Upper lobe of right lung (tissue), 1 donor: Measurements from ENCODE around the gene SLC22A4. TPM values are rescaled to one million over a fixed set of nuclear protein-coding genes. Genes with fewer than 3 reads are reported as not detected.

ENCODE experiments used
- ATAC-seq: fragments of 200-7000 bp; cut with Tn5 transposase; one replicate; pipeline ENCODE4 v1.9.1; 2020; ENCODE audit warnings: mild to moderate bottlenecking, moderate library complexity
- DNase-seq: peaks from one replicate; pipeline ENCODE4 v3.0.0-alpha.2; 2020
- H3K27ac ChIP-seq: fragments of 200-600 bp; one replicate; pipeline ENCODE4 v1.8.0; 2022
- H3K27me3 ChIP-seq: fragments of 200-600 bp; one replicate; pipeline ENCODE4 v1.8.0; 2022; ENCODE audit warnings: mild to moderate bottlenecking
- H3K36me3 ChIP-seq: fragments of 200-600 bp; one replicate; pipeline ENCODE4 v1.8.0; 2022
- H3K4me1 ChIP-seq: fragments of 200-600 bp; one replicate; pipeline ENCODE4 v1.8.0; 2022
- H3K4me3 ChIP-seq: fragments of 200-600 bp; one replicate; pipeline ENCODE4 v1.8.0; 2022; ENCODE audit warnings: mild to moderate bottlenecking
- H3K9me3 ChIP-seq: fragments of 200-600 bp; one replicate; pipeline ENCODE4 v1.8.0; 2022
- CTCF ChIP-seq: fragments of 200-600 bp; IDR thresholded peaks from one replicate; pipeline ENCODE4 v1.8.0; 2022; ENCODE audit warnings: antibody characterized with exemption
- intact Hi-C: fragments of 100-400 bp; cut with DNase I; formaldehyde crosslinking; loops from one replicate; pipeline ENCODE4 v1.11.0; 2022
- total RNA-seq: library from RNA; stranded (reverse); fragmentation: NEBNext Ultra II Directional; extraction: Animal tissue kit (Norgen Biotek cat#: 25700); gene quantifications from one replicate; pipeline ENCODE4 v1.2.1, GENCODE V29; 2021
- donor health status: DM: no; HTN: yes; CAD: no; lungs with severe emphysema.

Gene SLC22A4
- total RNA-seq, 1 donor from 2014 or later, result 1.8 TPM

GRCh38 chr5:132275367-132276220 is 18.6 kb upstream of the SLC22A4 start:
- no peak for DNase-seq
- intact Hi-C loops, result no loop called here
- ATAC-seq, result no peak
- Histone ChIP-seq H3K27me3 (no peaks in the 10 kb centered on the region), H3K9me3 (no peaks in the 10 kb centered on the region), H3K4me1 (no peaks in the 10 kb centered on the region), H3K27ac (no peak overlapping the region), H3K36me3 (no peaks in the 10 kb centered on the region), H3K4me3 (no peak overlapping the region)
- no peak for TF ChIP-seq CTCF

- intact Hi-C loops, result no loop called here
- no peak overlapping the region for H3K4me3 ChIP-seq
- H3K27ac ChIP-seq, result no peak overlapping the region
Observed at GRCh38 chr5:132277256-132277655, 16.9 kb upstream of the SLC22A4 start.

GRCh38 chr5:132277971-132278853 is 16.0 kb upstream of the SLC22A4 start:
- intact Hi-C loops, result no loop called here
- DNase-seq, result no peak
- Histone ChIP-seq H3K4me3 (no peak overlapping the region), H3K36me3 (no peaks in the 10 kb centered on the region), H3K27me3 (no peaks in the 10 kb centered on the region), H3K27ac (no peak overlapping the region), H3K4me1 (no peaks in the 10 kb centered on the region), H3K9me3 (no peaks in the 10 kb centered on the region)
- ATAC-seq, result peak; percentile 7
- TF ChIP-seq CTCF, result no peak

More at GRCh38 chr5:132277256-132277655, 16.9 kb upstream of the SLC22A4 start:
- Histone ChIP-seq H3K4me1 (no peaks in the 10 kb centered on the region), H3K36me3 (no peaks in the 10 kb centered on the region), H3K9me3 (no peaks in the 10 kb centered on the region), H3K27me3 (no peaks in the 10 kb centered on the region)
- no peak for DNase-seq
- TF ChIP-seq CTCF, result no peak
- no peak for ATAC-seq

DNA sequence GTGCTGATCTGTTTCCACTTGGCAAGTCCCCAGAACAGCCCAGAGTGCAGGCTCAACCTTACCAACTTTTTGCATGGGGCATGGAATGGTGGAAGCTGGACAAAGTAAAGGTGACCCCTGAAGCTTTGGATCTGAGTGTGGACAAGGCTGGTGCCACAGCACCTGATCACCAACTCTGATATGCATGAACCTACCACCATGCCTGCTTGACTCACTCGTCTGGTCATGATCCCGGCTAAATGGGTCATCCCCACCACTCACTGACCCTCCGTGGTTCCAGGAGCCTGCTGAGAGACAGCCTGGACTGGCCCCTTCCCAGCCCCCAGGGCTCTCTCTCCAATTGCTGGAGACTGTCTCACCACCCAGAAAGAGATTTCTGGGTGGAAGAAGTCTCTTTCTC is 14.4 kb upstream of the SLC22A4 start:
- Histone ChIP-seq H3K27ac (no peak overlapping the region), H3K4me3 (no peak overlapping the region), H3K9me3 (no peaks in the 10 kb centered on the region), H3K36me3 (no peaks in the 10 kb centered on the region), H3K4me1 (no peaks in the 10 kb centered on the region), H3K27me3 (no peaks in the 10 kb centered on the region)
- ATAC-seq (peak; percentile 13), DNase-seq (no peak)
- no peak for TF ChIP-seq CTCF
- intact Hi-C loops, result no loop called here

GRCh38 chr5:132280371-132281240 is 13.6 kb upstream of the SLC22A4 start:
- ATAC-seq, result peak; percentile 9
- no peak overlapping the region for H3K27ac ChIP-seq

More at GRCh38 chr5:132280371-132281240, 13.6 kb upstream of the SLC22A4 start:
- H3K4me3 ChIP-seq, result no peak overlapping the region
- no peaks in the 10 kb centered on the region for H3K27me3 ChIP-seq
- H3K36me3 ChIP-seq, result no peaks in the 10 kb centered on the region
- intact Hi-C loops, result no loop called here
- no peak for DNase-seq
- no peak for TF ChIP-seq CTCF
- H3K9me3 ChIP-seq, result no peaks in the 10 kb centered on the region
- H3K4me1 ChIP-seq, result no peaks in the 10 kb centered on the region
